K562 (cell line): ENCODE data around the gene ARPC2. TPM values are rescaled to one million over a fixed set of nuclear protein-coding genes. Genes with fewer than 3 reads are reported as not detected.

ENCODE experiments used
- BRD4 ChIP-seq: fragments of 200-600 bp; sonication (generic); IDR thresholded peaks from 2 replicates; pipeline ENCODE4 v1.6.1; 2017; ENCODE audit warnings: inconsistent platforms
- BRD9 ChIP-seq: fragments of 450-650 bp; IDR thresholded peaks from 2 replicates; pipeline ENCODE4 v1.6.1; 2018; ENCODE audit warnings: low read depth; ENCODE audit not compliant: partially characterized antibody
- ETV1 ChIP-seq: fragments of 450-650 bp; conservative IDR thresholded peaks from 2 replicates; pipeline ENCODE4 v1.6.1; 2016; ENCODE audit warnings: missing genetic modification characterization, control low read depth, low read depth, missing compliant biosample characterization
- ETV6 ChIP-seq, 3 experiments: fragments of 150-350 bp in 1 of 3; sonication (generic) in 1 of 3; formaldehyde crosslinking in 1 of 3; IDR thresholded peaks; 2 replicates each; pipeline versions ENCODE4 v1.6.1 to v1.8.0; 2014 to 2022; ENCODE audit warnings: borderline replicate concordance in 2 of 3, low read depth in 2 of 3, antibody characterized with exemption in 1 of 3, low read length in 1 of 3, mild to moderate bottlenecking in 1 of 3, missing genetic modification reagents in 1 of 3
- FOXP1 ChIP-seq: sonication (generic); formaldehyde crosslinking; IDR thresholded peaks from 2 replicates; pipeline ENCODE4 v1.8.0; 2022; ENCODE audit warnings: mild to moderate bottlenecking, missing genetic modification reagents
- GMEB1 ChIP-seq: fragments of 250-450 bp; sonication (Bioruptor Pico); IDR thresholded peaks from 2 replicates; pipeline ENCODE4 v1.4.0; 2020; ENCODE audit warnings: mild to moderate bottlenecking
- GTF3C2 ChIP-seq: IDR thresholded peaks from 3 replicates; pipeline ENCODE4 v1.6.1; 2011; ENCODE audit warnings: borderline replicate concordance, mild to moderate bottlenecking, moderate library complexity; ENCODE audit not compliant: insufficient read length; ENCODE audit errors: extremely low read depth
- HBP1 ChIP-seq: fragments of 450-650 bp; formaldehyde crosslinking; IDR thresholded peaks from 2 replicates; pipeline ENCODE4 v1.4.0; 2022; ENCODE audit warnings: missing genetic modification characterization
- HCFC1 ChIP-seq: IDR thresholded peaks from 2 replicates; pipeline ENCODE4 v1.6.1; 2012; ENCODE audit warnings: low read depth, low read length, improper control_type of control experiment
- KAT7 ChIP-seq: sonication (generic); formaldehyde crosslinking; IDR thresholded peaks from 2 replicates; pipeline ENCODE4 v1.8.0; 2022; ENCODE audit warnings: missing genetic modification reagents, mild to moderate bottlenecking, borderline replicate concordance
- MCM2 ChIP-seq: fragments of 450-650 bp; IDR thresholded peaks from 2 replicates; pipeline ENCODE4 v1.6.1; 2017; ENCODE audit warnings: low read depth, mild to moderate bottlenecking
- PTTG1 ChIP-seq: fragments of 450-650 bp; IDR thresholded peaks from 2 replicates; pipeline ENCODE4 v1.6.1; 2016; ENCODE audit warnings: low read depth, mild to moderate bottlenecking, missing genetic modification characterization, missing compliant biosample characterization
- RAD21 ChIP-seq, 2 experiments: fragments of 250-450 bp in 1 of 2; fragments of 450-650 bp in 1 of 2; sonication (Bioruptor Pico) in 1 of 2; formaldehyde crosslinking in 1 of 2; IDR thresholded peaks in 1 of 2; conservative IDR thresholded peaks in 1 of 2; 2 replicates each; pipeline versions ENCODE4 v1.4.0 to v1.8.0; 2020 to 2022; ENCODE audit warnings: mild to moderate bottlenecking in 2 of 2, moderate library complexity in 1 of 2
- SMC3 ChIP-seq: conservative IDR thresholded peaks from 2 replicates; pipeline ENCODE4 v1.6.1; 2011; ENCODE audit warnings: low read depth, low read length, improper control_type of control experiment; ENCODE audit not compliant: insufficient read depth
- SRSF3 ChIP-seq: fragments of 200-400 bp; formaldehyde crosslinking; IDR thresholded peaks from 2 replicates; pipeline ENCODE4 v1.6.1; 2016; ENCODE audit warnings: mild to moderate bottlenecking, low read length, moderate library complexity; ENCODE audit not compliant: insufficient read depth
- TCF3 ChIP-seq: sonication (generic); formaldehyde crosslinking; IDR thresholded peaks from 2 replicates; pipeline ENCODE4 v1.4.0; 2020; ENCODE audit warnings: mild to moderate bottlenecking, missing genetic modification reagents
- TCFL5 ChIP-seq: fragments of 250-450 bp; sonication (Bioruptor Pico); conservative IDR thresholded peaks from 2 replicates; pipeline ENCODE4 v1.6.1; 2021; ENCODE audit warnings: mild to moderate bottlenecking, moderate library complexity, matching md5 sums
- XRCC3 ChIP-seq: fragments of 450-650 bp; IDR thresholded peaks from 2 replicates; pipeline ENCODE4 v1.6.1; 2017; ENCODE audit warnings: mild to moderate bottlenecking, moderate library complexity
- ZFP91 ChIP-seq: sonication (generic); formaldehyde crosslinking; IDR thresholded peaks from 2 replicates; pipeline ENCODE4 v1.8.0; 2022; ENCODE audit warnings: mild to moderate bottlenecking, missing genetic modification reagents
- polyA plus RNA-seq, 8 experiments: library from polyadenylated mRNA; depleted of rRNA in 4 of 8; stranded (reverse) in 5 of 8; unstranded in 3 of 8; fragments of >200 nt; fragmentation: Nextera tagmentation in 2 of 8; fragmentation: Illumina TruSeq in 1 of 8; extraction: Ambion mirVana in 2 of 8; extraction: Trizol in 1 of 8; gene quantifications; 2 replicates each; pipeline versions ENCODE4 v1.2.1 to v1.2.3, GENCODE V29; 2011 to 2014; ENCODE audit warnings: inconsistent platforms in 1 of 8, missing spikeins in 1 of 8
- total RNA-seq, 7 experiments: library from RNA; depleted of rRNA in 6 of 7; stranded (reverse); fragments of >200 nt in 6 of 7; fragmentation: Illumina TruSeq in 2 of 7; extraction: Trizol in 2 of 7; gene quantifications; 2 replicates each; pipeline versions ENCODE4 v1.2.1 to v1.2.3, GENCODE V29; 2011 to 2021; ENCODE audit warnings: low replicate concordance in 1 of 7

ARPC2 gene
- total and polyA plus RNA-seq, 9 of the 15 experiments (the other 6 are each of a cell fraction or from before 2014, with no cell fraction given): 81.9 to 187 (median 103) TPM

- TF ChIP-seq GTF3C2 (no peak), SMC3 (no peak), HCFC1 (0 out of 2 replicates have a peak, but pooled peaks have one; percentile 38), HBP1 (CRISPR knock-in tag) (no peak), MCM2 (no peak), GMEB1 (CRISPR knock-in tag) (peak; percentile 50; the same call in 1 of the 2 replicates), KAT7 (CRISPR knock-in tag) (peak; percentile 17; the same call in 1 of the 2 replicates), FOXP1 (peak; percentile 66), SRSF3 (no peak), XRCC3 (no peak), ETV6 (IDR thresholded peaks at IDR 0.05; ENCODE audit: borderline replicate concordance in 1 of 2, low read depth in 2 of 2, low read length in 1 of 2) (peak in 1 of 2 experiments; percentile 84; a peak in 1 of 4 replicates), ETV6 (CRISPR knock-in tag; IDR thresholded peaks at IDR 0.05; ENCODE audit: borderline replicate concordance) (no peak), BRD9 (no peak), TCF3 (CRISPR knock-in tag) (no peak), BRD4 (no peak), ZFP91 (no peak), ETV1 (tag) (peak; percentile 76), TCFL5 (CRISPR knock-in tag) (no peak), RAD21 (CRISPR knock-in tag; conservative IDR thresholded peaks at IDR 0.05 in 1 of 2, IDR thresholded peaks at IDR 0.05 in 1 of 2) (no peak), PTTG1 (tag) (no peak)
These were observed at the start of gene ARPC2 (continued) for GRCh38 chr2:218216674-218217359.
